HFF-Myc (cell line): ENCODE data around the gene SERPINE2.

Experiments
- DNase-seq: peaks from one replicate; pipeline ENCODE4 v3.0.0-alpha.2; 2011; ENCODE audit warnings: low read depth; ENCODE audit errors: extremely low read depth
- H3K4me3 ChIP-seq: replicated peaks from 2 replicates; pipeline ENCODE4 v1.5.1; 2011; ENCODE audit warnings: low read depth, mild to moderate bottlenecking, control low read depth, low read length
- TF ChIP-seq, protein P1 (sequence below): IDR thresholded peaks from 2 replicates; pipeline ENCODE4 v1.5.1; 2012; ENCODE audit warnings: mild to moderate bottlenecking, low read depth, low read length, control low read depth; ENCODE audit errors: missing control alignments

The SERPINE2 gene

DNA sequence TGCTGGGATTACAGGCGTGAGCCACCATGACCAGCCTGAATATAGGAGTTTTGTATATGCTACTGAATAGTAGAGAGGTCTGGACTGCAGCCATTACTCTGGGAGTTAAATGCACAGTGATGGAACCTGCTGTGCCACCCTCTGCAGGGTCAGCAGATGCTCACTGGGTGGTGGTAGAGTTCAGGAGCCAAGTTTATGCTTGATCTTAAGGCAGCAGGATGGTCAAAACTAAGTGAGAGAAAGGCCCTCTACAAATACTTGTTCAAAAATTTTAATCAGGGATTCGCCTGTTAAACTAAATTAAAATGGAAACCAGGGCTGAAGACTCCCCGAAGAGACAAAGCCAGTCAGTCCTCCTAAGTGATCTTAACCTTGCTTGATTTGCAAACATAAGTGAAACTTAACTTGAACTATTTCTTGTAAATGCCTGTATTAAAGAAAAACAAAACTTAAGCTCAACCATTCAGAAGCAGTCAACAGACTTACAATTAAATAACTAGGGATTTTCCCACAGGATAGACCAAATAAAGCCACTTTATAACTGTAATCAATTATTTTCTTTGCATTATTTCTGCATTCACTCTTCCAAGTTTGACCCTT lies 89.7 kb downstream of the SERPINE2 start:
- TF ChIP-seq, protein P1, sequence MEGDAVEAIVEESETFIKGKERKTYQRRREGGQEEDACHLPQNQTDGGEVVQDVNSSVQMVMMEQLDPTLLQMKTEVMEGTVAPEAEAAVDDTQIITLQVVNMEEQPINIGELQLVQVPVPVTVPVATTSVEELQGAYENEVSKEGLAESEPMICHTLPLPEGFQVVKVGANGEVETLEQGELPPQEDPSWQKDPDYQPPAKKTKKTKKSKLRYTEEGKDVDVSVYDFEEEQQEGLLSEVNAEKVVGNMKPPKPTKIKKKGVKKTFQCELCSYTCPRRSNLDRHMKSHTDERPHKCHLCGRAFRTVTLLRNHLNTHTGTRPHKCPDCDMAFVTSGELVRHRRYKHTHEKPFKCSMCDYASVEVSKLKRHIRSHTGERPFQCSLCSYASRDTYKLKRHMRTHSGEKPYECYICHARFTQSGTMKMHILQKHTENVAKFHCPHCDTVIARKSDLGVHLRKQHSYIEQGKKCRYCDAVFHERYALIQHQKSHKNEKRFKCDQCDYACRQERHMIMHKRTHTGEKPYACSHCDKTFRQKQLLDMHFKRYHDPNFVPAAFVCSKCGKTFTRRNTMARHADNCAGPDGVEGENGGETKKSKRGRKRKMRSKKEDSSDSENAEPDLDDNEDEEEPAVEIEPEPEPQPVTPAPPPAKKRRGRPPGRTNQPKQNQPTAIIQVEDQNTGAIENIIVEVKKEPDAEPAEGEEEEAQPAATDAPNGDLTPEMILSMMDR: no peak
- no peak for DNase-seq
- no peak overlapping the region for H3K4me3 ChIP-seq

DNA sequence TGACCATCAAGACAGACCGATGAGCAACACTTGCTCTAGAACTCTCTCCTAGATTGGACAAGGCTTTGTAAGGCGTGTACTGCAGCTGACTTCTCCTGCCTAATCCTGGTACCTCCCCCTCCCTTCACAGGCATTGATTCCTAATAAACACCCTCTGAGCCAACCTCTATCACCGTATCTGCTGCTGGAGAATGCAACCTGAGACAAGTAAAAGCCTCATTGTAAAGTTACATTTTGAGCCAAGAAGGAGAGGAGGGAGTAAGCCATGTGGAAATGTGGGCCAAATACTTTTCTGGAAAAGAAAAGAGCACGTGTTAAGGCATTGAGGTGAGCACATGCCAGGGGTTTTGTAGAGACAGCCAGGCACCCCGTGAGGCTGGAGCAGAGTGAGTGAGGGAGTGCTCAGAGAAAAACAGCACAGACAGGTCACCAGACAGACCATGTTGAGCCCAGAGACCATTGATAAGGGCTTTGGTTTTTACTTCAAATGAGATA lies 91.3 kb downstream of the SERPINE2 start:
- TF ChIP-seq, protein P1: no peak
- H3K4me3 ChIP-seq: no peak overlapping the region
- no peak for DNase-seq

DNA sequence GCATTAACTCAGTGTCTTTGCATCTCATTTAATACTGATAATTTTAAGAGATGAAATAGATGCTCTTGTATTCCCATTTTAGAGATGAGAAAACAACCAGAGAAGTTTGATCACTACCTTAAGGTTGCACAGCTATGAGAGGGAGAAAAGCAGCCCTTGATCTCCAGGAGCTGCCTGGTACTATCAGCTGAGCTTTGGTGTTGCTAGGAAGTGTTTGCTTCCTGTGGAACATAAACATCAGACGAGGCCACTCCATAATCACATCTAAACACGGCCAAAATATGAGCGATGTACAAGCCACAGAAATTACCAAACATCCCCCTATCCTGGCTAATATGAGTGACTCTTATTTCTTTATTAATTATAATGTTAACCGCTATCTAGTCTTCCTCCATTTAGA lies 93.3 kb downstream of the SERPINE2 start:
- no peak overlapping the region for H3K4me3 ChIP-seq
- TF ChIP-seq, protein P1: no peak
- DNase-seq: no peak

DNA sequence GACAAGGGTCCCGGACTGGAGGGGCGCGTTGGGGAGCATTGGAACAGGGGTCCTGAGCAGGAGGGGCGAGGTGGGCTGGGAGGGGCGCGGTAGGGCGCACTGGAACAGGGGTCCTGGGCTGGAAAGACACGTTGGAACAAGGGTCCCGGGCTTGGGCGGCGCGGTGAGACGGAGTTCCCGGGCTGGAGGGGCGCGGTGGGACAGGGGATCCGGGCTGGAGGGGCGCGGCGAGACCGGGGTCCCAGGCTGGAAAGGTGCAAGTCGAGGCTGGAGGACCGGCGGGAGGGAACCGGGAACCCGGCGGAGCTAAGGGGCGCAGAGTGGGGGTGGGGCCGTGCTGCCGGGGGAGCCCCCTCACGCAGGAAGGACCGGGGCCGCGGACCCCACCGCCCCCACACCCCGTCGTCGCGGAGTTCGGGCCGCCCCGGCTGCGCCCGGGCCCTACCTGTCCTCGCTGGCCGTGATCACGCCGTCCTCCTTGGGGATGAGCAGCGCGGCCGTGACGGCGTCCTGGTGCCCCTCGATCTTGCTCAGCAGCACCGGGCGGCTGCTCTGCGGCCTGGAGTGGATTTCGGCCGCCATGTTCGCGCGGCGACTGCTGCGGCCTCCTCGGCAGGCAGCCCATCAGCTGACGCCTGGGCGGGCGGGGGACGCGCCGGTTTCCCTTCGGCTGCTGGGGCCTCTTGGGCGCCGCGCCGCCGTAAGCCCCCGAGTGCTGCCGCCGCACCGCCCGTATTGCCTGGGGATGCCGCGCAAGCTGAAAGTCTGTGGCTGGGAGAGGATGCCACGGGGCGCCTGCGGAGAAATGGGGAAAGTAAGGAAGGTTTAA lies 94.2 kb downstream of the SERPINE2 start, which contains the start of gene WDFY1:
Gene WDFY1 (minus strand): TSS at position 633 of the 829 bp plus-strand sequence. CDS start 51 bp downstream, at position 582.
- peak within 1 kb of the TSS; percentile 91 for H3K4me3 ChIP-seq
- no peak for DNase-seq
- TF ChIP-seq, protein P1: no peak

DNA sequence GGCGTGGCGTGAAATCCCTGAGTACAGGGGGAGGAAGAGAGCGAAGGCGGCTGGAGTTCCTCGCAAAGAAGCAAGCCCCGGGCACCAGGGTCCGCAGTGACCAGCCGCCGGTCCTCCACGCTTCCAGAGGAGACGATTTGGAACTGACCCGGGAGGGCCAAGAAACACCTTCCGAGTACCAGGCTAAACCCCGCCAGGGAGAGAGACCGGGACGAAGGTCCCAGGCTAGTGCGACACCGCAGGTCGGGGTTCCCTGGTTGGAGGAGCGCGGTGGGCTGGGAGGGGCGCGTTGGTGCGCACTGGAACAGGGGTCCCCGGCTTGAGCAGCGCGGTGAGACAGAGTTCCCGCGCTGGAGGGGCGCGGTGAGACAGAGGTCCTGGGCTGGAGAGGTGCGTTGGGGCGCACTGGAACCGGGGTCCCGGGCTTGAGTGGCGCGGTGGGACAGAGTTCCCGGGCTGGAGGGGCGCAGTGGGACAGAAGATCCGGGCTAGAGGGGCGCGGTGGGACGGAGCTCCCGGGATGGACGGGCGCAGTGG lies 94.9 kb downstream of the SERPINE2 start:
- TF ChIP-seq, protein P1: no peak
- H3K4me3 ChIP-seq: peak overlapping the region; percentile 91
- DNase-seq: no peak

DNA sequence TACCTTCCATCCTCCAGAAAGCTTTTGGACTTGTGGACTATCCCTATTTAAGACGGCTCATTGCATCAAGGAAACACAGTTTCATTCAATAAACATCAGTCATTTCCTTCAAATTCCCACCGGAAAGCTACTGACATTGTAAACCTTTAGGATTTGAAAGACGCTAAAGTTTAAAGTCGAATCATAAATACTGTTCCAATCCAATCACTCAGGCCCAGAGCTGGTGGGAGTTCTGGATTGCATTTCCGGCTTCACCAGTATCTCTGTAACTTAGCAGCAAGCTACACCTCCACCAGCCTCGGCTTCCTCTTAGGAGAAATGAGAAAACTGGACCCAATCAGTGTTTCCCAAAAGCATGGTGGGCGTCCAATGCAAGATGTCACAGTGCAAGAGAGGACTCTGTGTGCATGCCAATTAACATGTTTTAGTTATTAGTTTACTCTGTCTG lies 95.5 kb downstream of the SERPINE2 start:
- TF ChIP-seq, protein P1: no peak
- H3K4me3 ChIP-seq: peak overlapping the region; percentile 91
- no peak for DNase-seq
